Thymus (tissue), 11 donors: Measurements from ENCODE around the gene RNF186. TPM values are rescaled to one million over a fixed set of nuclear protein-coding genes. Genes with fewer than 3 reads are reported as not detected.
"Not testable (repeated sequence)": the region's sequence is repeated elsewhere in the genome, so short reads cannot be mapped to it uniquely, and the experiment has no call there.

Source experiments
- DNase-seq, 9 donors: peaks; one replicate each; pipeline ENCODE4 v3.0.0-alpha.2; 2013; ENCODE audit warnings: low spot score in 9 of 9, low read depth in 6 of 9, missing footprints in 1 of 9
- H3K27ac ChIP-seq, 2 donors: one replicate each; pipeline ENCODE4 v1.5.1; 2013; ENCODE audit warnings: control low read depth in 1 of 2, low read depth in 1 of 2, low read length in 1 of 2, mild to moderate bottlenecking in 1 of 2, moderate library complexity in 1 of 2
- H3K27me3 ChIP-seq, 2 donors: one replicate each; pipeline ENCODE4 v1.5.1; 2013; ENCODE audit warnings: low read length in 1 of 2; ENCODE audit not compliant: control insufficient read depth in 2 of 2, insufficient read depth in 1 of 2
- H3K36me3 ChIP-seq, 2 donors: one replicate each; pipeline ENCODE4 v1.5.1; 2013; ENCODE audit warnings: low read length in 1 of 2, mild to moderate bottlenecking in 1 of 2, moderate library complexity in 1 of 2; ENCODE audit not compliant: control insufficient read depth in 2 of 2, insufficient read depth in 2 of 2
- H3K4me1 ChIP-seq, 2 donors: one replicate each; pipeline ENCODE4 v1.5.1; 2013; ENCODE audit warnings: low read length in 2 of 2; ENCODE audit not compliant: control insufficient read depth in 2 of 2, insufficient read depth in 2 of 2
- H3K4me3 ChIP-seq, 2 donors: one replicate each; pipeline ENCODE4 v1.5.1; 2013; ENCODE audit warnings: low read length in 2 of 2, control low read depth in 1 of 2, mild to moderate bottlenecking in 1 of 2
- H3K9me3 ChIP-seq, 2 donors: one replicate each; pipeline ENCODE4 v1.5.1; 2013; ENCODE audit warnings: low read length in 1 of 2, mild to moderate bottlenecking in 1 of 2; ENCODE audit not compliant: control insufficient read depth in 2 of 2, insufficient read depth in 1 of 2
- WGBS: extraction: QIAGEN DNeasy Blood & Tissue Kit; methylation state at CpG from one replicate; pipeline ENCODE4 v1.1.7; 2013; 5-methylcytosine and 5-hydroxymethylcytosine counted together
- polyA plus RNA-seq: library from polyadenylated mRNA; stranded (reverse); fragments of 200-250 nt; gene quantifications from one replicate; pipeline ENCODE4 v1.2.3, GENCODE V29; 2013
- total RNA-seq: library from RNA; stranded (reverse); fragments of 120-200 nt; gene quantifications from one replicate; pipeline ENCODE4 v1.2.4, GENCODE V29; 2013
- donor health status: healthy.

Gene RNF186
- total and polyA plus RNA-seq, 2 donors: 0.14 to 0.34 TPM

GRCh38 chr1:19854866-19855265 lies 39.8 kb upstream of the RNF186 start:
- H3K36me3 ChIP-seq: no peaks in the 10 kb centered on the region

GRCh38 chr1:19852036-19852435 lies 37.0 kb upstream of the RNF186 start:
- no peaks in the 10 kb centered on the region for H3K36me3 ChIP-seq
- no peaks in the 10 kb centered on the region for H3K27me3 ChIP-seq
- no peaks in the 10 kb centered on the region for H3K9me3 ChIP-seq
- no peaks in the 10 kb centered on the region for H3K4me1 ChIP-seq
- H3K27ac ChIP-seq: no peak overlapping the region
- no peak overlapping the region for H3K4me3 ChIP-seq
- DNase-seq: no peak
- WGBS: 96% methylated on average over 1 of the region's 1 CpG

More at GRCh38 chr1:19854866-19855265, 39.8 kb upstream of the RNF186 start:
- H3K4me3 ChIP-seq: no peak overlapping the region
- H3K27ac ChIP-seq: no peak overlapping the region
- H3K9me3 ChIP-seq: no peaks in the 10 kb centered on the region
- H3K27me3 ChIP-seq: no peaks in the 10 kb centered on the region
- no peaks in the 10 kb centered on the region for H3K4me1 ChIP-seq
- DNase-seq: no peak

GRCh38 chr1:19850214-19850613 lies 35.1 kb upstream of the RNF186 start:
- no peaks in the 10 kb centered on the region for H3K4me1 ChIP-seq
- no peaks in the 10 kb centered on the region for H3K36me3 ChIP-seq
- H3K27ac ChIP-seq: no peak overlapping the region
- WGBS: 67% methylated on average over 7 of the region's 7 CpGs
- no peak for DNase-seq
- H3K27me3 ChIP-seq: peaks cover 0 to 7% of the 10 kb centered on the region in 2 donors
- no peaks in the 10 kb centered on the region for H3K9me3 ChIP-seq
- H3K4me3 ChIP-seq: no peak overlapping the region

- not testable (repeated sequence) for H3K36me3 ChIP-seq
- WGBS: 85% methylated on average over 3 of the region's 3 CpGs
Measured at GRCh38 chr1:19849307-19849706, 34.2 kb upstream of the RNF186 start.

GRCh38 chr1:19847334-19847733 lies 32.3 kb upstream of the RNF186 start:
- not testable (repeated sequence) for H3K4me1 ChIP-seq, H3K36me3 ChIP-seq
- 96% methylated on average over 9 of the region's 9 CpGs for WGBS

More at GRCh38 chr1:19849307-19849706, 34.2 kb upstream of the RNF186 start:
- not testable (repeated sequence) for H3K4me3 ChIP-seq, H3K9me3 ChIP-seq, H3K4me1 ChIP-seq, H3K27me3 ChIP-seq, H3K27ac ChIP-seq, DNase-seq

GRCh38 chr1:19846338-19846737 lies 31.3 kb upstream of the RNF186 start:
- peaks cover 0 to 9% of the 10 kb centered on the region in 2 donors for H3K27me3 ChIP-seq
- no peak overlapping the region for H3K27ac ChIP-seq
- WGBS: 96% methylated on average over 3 of the region's 3 CpGs
- H3K4me1 ChIP-seq: no peaks in the 10 kb centered on the region
- H3K4me3 ChIP-seq: no peak overlapping the region
- no peaks in the 10 kb centered on the region for H3K9me3 ChIP-seq
- no peaks in the 10 kb centered on the region for H3K36me3 ChIP-seq
- DNase-seq: no peak

More at GRCh38 chr1:19847334-19847733, 32.3 kb upstream of the RNF186 start:
- not testable (repeated sequence) for DNase-seq, H3K9me3 ChIP-seq, H3K27ac ChIP-seq, H3K4me3 ChIP-seq, H3K27me3 ChIP-seq

DNA sequence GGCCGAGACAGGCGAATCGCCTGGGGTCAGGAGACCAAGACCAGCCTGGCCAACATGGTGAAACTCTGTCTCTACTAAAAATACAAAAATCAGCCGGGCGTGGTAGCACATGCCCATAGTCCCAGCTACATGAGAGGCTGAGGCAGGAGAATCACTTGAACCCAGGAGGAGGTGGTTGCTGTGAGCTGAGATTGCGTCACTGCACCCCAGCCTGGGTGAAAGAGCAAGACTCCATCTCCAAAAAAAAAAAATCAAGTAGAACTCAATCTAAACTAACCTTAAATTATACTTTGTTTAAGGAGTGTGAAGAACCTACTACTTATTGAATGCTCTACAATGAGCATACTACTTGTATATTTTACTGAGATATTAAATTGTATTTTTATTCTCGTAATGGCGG lies 30.5 kb upstream of the RNF186 start:
- H3K4me1 ChIP-seq: no peaks in the 10 kb centered on the region
- 95% methylated on average over 8 of the region's 8 CpGs for WGBS
- DNase-seq: no peak
- no peaks in the 10 kb centered on the region for H3K9me3 ChIP-seq
- H3K27me3 ChIP-seq: peaks cover 0 to 9% of the 10 kb centered on the region in 2 donors
- no peak overlapping the region for H3K4me3 ChIP-seq
- no peak overlapping the region for H3K27ac ChIP-seq
- no peaks in the 10 kb centered on the region for H3K36me3 ChIP-seq

- H3K9me3 ChIP-seq: no peaks in the 10 kb centered on the region
- H3K27ac ChIP-seq: no peak overlapping the region
- no peaks in the 10 kb centered on the region for H3K4me1 ChIP-seq
- no peaks in the 10 kb centered on the region for H3K36me3 ChIP-seq
- DNase-seq: no peak
- H3K27me3 ChIP-seq: peaks cover 0 to 9% of the 10 kb centered on the region in 2 donors
- WGBS: 40% methylated on average over 11 of the region's 11 CpGs
- no peak overlapping the region for H3K4me3 ChIP-seq
Measured at GRCh38 chr1:19844731-19845495, 29.8 kb upstream of the RNF186 start.

DNA sequence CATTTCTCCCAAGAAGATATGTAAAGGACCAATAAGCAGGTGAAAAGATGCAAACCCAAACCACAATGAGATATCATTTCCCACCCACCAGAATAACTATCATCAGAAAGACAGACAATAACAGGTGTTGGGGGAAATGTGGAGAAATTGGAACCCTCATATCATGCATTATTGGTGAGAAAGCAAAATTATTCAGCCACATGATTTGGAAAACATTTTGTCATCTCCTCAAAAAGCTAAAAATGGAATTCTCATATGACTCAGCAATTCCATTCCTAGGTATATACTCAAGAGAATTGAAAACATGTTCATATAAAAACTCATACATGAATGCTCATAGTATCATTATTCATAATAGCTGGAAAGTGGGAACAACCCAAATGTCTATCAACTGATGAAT lies 25.1 kb upstream of the RNF186 start:
- no peak for DNase-seq
- Histone ChIP-seq H3K4me1 (no peaks in the 10 kb centered on the region), H3K4me3 (no peak overlapping the region), H3K27me3 (peaks cover 0 to 2% of the 10 kb centered on the region in 2 donors), H3K27ac (no peak overlapping the region), H3K36me3 (no peaks in the 10 kb centered on the region), H3K9me3 (no peaks in the 10 kb centered on the region)
